ENCODE results near the gene TMEM106C.

Gene TMEM106C

GRCh38 chr12:48016373-48017020 is 53.1 kb downstream of the TMEM106C start:
- no peak for DNase-seq (ENCODE audit: low read depth in 2 of 2)

- DNase-seq (ENCODE audit: low read depth in 2 of 2), result no peak
Measured at GRCh38 chr12:48017496-48017895, 54.1 kb downstream of the TMEM106C start.

- no peak for DNase-seq (ENCODE audit: low read depth in 2 of 2)
Measured at GRCh38 chr12:48017921-48018617, 54.7 kb downstream of the TMEM106C start.
